ENCODE results near the gene GPS2.

Gene GPS2

DNA sequence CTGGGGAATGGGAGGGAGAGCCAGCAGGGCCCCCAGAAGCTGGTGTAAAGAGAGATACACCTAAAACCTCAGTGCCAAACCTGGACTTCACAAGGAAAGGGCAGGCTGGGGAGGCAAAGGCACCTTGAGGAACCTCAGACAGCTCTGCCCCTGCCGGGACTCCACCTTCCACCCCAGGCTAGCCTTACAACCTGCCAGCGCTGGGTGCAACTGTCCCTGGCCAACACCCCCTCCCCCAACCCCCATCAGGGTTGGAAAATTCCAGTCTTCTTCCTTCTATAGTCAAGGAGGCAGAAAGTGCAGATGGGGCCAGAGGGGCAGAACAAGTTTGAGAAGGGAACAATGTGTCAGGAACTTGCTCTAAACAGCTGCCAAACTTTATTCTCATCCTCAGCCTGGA, 23.0 kb downstream of the GPS2 start:
- no peak for DNase-seq

DNA sequence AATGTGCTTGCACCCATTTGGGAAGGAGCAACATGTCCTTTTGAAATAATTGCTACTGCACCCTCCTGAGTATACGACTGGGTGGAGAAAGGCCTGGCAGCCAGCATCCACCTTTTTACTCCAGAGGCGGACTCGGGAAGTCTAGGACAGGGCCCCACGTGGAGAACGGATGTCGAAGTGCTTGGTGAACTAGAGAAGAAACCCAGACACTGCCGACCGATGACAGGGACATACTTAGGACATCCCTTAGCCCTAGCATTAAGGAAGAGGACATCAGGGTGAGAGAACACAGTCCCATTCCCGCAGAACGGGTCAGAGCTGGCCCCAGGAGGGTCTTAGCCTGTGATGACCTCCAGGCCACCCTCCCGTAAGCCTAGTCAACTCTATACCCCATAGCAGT, 24.5 kb downstream of the GPS2 start:
- no peak for DNase-seq

DNA sequence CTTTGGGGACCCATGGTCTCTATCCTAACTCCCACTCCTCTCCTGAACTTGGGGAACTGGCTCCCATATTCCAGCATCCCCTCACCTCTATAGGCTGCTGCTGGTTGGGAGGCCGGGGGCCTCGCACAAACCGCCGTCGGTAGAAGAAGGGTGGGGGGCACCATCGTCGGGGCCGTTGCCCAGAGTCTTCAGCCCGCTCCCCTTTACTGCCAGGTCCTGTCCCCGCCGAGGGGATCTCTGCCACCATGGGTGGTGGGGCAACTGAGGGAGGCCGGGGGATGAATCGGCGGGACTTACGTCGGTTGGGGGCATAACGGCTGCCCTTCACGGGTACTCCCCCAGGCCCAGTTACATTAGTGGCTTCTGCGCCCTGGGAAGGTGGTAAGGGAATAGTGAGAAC, 25.0 kb downstream of the GPS2 start:
- no peak for DNase-seq

DNA sequence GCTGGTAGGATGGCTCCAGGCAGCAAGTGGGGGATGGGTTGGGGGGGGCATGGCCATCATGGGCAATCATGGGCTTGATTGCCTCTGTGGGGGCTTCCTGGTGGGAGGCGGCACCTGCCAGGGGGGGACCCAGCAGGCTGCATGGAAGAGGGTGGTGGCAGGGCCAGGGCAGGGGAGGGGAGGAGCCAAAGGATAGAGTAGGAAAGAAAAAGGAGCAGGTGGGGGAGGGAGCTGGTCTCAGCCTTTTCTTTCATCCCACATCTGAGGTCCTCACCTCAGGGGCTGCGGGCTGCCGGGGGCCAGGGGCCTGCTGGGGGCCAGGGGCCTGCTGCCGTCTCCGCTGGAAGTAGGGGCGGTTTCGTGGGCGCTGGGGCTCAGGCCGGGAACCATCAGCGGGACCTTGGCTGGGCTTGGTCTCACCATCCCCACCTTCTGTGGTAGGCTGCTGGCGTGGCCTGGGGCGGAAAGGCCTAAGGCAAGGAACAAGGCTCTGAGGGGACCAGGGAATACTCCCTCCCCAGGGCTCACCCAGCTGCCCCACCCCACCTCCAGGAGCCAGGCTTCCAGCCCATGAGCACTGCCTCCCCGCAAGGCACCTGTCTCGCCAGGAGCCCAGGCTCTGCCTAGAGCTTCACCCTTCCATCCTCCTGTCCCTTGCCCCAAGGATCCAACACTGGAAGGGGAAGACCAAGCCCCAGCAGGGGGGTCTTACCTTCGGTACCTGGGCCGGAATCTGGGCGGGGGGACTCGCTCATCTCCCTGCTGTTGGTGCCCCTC, 25.7 kb downstream of the GPS2 start:
- no peak for DNase-seq

DNA sequence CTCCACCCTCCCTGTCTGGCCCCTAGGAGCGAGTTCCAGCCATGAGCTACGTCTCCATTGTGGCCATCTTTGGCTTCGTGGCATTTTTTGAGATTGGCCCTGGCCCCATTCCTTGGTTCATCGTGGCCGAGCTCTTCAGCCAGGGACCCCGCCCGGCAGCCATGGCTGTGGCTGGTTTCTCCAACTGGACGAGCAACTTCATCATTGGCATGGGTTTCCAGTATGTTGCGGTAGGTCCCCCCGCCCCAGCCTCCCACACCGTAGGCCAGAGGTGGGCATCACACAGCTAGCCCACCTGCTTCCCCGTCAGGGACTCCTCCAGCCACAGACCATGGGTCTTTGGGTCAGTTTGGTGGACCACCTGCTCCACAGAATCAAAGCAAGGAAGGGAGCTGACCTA, 29.5 kb downstream of the GPS2 start:
- DNase-seq = no peak

DNA sequence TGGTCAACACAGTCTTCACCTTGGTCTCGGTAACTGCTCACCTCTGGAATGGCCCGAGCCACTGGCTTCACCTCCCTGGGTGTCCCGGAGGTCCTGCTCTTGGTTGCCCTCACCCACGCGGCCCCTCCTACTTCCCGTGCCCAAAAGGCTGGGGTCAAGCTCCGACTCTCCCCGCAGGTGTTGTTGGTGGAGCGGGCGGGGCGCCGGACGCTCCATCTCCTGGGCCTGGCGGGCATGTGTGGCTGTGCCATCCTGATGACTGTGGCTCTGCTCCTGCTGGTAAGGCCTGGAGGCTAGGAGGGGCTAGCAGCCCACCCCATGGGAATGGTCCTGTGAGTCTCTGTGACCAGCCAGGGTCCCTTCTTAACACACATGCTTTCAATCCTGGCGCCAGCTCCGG, 30.2 kb downstream of the GPS2 start:
- DNase-seq = no peak

DNA sequence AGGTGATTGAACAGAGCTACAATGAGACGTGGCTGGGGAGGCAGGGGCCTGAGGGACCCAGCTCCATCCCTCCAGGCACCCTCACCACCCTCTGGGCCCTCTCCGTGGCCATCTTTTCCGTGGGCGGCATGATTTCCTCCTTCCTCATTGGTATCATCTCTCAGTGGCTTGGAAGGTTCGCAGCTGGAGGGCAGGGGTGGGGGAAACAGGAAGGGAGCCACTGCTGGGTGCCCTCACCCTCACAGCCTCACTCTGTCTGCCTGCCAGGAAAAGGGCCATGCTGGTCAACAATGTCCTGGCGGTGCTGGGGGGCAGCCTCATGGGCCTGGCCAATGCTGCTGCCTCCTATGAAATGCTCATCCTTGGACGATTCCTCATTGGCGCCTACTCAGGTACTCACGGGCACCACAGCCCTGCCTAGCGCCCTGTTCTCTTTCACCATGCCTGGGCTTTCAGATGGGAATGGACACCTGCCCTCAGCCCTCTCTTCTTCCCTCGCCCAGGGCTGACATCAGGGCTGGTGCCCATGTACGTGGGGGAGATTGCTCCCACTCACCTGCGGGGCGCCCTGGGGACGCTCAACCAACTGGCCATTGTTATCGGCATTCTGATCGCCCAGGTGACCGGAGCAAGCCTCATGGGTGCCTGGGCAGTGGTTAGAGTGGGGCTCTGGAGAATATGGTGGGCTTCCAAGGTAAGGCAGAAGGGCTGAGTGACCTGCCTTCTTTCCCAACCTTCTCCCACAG, 31.5 kb downstream of the GPS2 start:
- no peak for DNase-seq

DNA sequence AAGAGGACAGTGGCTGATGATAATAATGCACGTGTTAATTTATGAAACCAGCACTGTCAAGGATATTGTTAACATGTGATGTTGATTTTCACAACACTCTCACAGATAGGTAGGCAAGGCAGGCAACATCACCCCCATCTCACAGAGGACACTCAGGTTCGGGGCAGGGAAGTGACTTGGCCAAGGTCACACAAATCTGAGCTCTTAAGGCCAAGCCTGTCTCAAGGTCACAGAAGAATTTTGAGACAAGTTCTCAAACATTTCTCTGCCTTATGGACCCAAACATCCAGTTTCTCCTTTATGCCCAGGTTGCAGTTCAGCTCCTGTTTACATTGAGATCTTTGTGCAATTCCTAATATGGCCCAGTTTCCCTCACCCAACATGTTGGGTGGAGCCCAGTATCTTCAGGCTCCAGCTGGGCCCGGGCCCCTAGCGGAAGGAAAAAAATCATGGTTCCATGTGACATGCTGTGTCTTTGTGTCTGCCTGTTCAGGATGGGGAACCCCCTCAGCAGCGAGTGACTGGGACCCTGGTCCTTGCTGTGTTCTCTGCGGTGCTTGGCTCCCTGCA, 32.3 kb downstream of the GPS2 start:
- no peak for DNase-seq

DNA sequence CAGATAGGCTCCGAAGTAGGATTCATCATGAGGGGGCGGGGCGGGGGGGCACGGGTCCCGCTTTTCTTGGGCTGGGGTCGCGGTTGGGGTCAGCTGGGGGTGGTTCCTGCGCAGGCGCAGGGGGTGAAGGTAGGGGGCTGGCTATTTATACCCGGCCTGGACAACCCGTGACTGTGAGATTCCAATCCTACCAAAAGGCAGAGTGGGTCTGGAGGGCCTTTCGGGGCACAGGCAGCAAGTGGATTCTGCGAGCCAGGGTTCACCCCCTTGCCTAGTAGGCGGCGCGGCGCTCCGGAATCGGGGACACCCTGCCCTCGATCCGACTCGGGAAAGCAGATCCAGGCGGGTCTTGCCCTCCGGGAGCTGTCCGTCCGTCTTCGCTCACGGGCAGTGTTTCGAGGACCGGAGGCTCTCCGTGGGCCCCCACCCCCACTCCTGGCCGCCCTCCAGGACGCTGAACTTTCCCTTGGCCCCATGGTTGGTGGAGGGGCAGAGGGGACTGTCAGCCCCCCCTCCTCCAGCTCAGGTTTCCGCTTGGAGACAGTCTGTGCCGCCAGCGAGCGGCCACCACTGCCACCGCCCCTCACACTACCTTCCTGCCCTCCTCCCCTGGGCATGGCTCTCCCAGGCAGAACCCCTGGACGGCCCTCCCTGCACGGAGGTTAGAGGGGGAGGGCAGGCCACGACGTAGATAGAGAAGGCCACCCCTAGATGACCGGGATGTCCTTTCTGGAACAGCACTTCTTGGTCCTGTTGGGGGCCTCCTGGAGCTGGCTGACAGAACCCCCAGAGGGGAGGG, 33.0 kb downstream of the GPS2 start:
- DNase-seq = no peak

DNA sequence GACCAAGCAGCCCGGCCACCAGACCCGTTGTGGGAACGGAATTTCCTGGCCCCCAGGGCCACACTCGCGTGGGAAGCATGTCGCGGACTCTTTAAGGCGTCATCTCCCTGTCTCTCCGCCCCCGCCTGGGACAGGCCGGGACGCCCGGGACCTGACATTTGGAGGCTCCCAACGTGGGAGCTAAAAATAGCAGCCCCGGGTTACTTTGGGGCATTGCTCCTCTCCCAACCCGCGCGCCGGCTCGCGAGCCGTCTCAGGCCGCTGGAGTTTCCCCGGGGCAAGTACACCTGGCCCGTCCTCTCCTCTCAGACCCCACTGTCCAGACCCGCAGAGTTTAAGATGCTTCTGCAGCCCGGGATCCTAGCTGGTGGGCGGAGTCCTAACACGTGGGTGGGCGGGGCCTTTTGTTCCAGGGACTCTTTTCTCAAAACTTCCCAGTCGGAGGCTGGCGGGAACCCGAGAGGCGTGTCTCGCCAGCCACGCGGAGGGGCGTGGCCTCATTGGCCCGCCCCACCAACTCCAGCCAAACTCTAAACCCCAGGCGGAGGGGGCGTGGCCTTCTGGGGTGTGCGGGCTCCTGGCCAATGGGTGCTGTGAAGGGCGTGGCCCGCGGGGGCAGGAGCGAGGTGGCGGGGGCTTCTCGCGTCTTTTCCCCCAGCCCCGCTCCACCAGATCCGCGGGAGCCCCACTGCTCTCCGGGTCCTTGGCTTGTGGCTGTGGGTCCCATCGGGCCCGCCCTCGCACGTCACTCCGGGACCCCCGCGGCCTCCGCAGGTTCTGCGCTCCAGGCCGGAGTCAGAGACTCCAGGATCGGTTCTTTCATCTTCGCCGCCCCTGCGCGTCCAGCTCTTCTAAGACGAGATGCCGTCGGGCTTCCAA, 33.8 kb downstream of the GPS2 start, which contains the start of gene SLC2A4:
SLC2A4 (plus strand) TSS at position 645 of the 879 bp plus-strand sequence; CDS start at position 862, 217 bp downstream.
- peak; percentile 87 for DNase-seq

DNA sequence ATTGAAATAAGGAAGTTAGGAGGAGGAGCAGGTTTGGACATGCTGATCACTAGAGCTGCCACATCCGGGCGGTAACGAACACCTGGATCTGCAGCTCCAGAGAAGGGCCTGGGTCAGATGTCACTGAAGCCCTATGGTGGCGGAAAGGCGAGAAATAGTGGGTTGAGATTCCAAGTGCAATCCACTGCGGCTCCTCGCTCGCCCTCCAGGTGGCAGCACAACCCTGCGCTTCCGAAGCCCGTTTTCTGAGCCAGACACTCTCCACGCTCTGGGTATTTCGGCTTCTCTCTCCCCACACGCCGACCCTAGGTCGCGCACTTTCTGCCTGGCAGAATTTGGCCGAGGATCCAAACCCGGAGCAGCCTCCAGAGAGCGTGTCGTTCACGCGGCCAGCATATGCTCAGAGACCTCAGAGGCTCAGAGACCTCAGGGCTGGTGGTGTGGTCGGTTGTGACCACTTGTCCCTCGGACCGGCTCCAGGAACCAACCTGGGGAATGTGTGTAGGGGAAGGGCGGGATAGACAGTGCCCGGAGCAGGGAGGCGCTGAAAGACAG, 34.6 kb downstream of the GPS2 start:
- DNase-seq = peak; percentile 88

DNA sequence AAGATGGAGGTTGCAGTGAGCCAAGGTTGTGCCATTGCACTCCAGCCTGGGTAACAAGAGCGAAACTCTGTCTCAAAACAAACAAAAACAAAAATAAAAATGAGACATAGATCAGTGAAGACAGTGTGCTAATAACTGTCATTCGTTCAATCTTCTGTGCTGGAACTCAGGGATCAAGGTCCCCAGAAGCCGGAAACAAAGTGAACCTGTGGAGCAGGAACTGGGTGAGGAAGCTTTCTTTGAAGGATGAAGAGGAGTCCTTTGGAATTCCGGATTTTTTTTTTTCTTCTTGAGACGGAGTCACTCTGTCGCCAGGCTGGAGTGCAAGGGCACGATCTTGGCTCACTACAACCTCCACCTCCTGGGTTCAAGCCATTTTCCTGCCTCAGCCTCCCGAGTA, 35.7 kb downstream of the GPS2 start:
- no peak for DNase-seq

DNA sequence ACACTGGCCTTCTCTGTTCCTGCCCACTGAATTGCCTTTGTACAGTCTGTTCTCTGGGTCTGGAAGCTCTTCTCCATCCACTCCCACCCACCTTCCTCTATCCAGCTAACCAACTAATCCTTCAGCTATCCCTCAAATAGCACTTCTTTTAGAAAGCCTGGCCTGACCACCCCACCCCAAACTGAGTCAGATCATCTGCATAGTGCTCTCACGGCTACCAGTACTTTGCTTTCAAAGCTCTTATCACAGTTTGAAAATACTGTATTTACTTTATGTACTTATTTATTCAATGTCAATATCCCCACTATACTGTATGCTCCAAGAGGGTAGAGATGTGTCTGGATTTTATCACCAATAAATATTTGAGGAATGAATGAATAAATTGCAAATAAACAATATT, 48.4 kb downstream of the GPS2 start:
- no peak for DNase-seq

DNA sequence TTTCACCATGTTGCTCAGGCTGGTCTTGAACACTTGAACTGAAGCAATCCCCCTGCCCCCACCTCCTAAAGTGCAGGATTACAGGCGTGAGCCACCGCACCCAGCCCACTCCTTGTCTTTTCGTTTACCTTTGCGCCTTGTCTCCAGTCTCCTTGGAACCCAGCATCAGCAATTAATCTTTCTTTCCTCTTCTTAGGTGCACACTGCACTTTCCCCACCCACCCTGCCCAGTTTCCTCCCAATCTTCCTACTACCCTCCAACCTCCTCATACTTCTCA, 51.4 kb downstream of the GPS2 start:
- no peak for DNase-seq

DNA sequence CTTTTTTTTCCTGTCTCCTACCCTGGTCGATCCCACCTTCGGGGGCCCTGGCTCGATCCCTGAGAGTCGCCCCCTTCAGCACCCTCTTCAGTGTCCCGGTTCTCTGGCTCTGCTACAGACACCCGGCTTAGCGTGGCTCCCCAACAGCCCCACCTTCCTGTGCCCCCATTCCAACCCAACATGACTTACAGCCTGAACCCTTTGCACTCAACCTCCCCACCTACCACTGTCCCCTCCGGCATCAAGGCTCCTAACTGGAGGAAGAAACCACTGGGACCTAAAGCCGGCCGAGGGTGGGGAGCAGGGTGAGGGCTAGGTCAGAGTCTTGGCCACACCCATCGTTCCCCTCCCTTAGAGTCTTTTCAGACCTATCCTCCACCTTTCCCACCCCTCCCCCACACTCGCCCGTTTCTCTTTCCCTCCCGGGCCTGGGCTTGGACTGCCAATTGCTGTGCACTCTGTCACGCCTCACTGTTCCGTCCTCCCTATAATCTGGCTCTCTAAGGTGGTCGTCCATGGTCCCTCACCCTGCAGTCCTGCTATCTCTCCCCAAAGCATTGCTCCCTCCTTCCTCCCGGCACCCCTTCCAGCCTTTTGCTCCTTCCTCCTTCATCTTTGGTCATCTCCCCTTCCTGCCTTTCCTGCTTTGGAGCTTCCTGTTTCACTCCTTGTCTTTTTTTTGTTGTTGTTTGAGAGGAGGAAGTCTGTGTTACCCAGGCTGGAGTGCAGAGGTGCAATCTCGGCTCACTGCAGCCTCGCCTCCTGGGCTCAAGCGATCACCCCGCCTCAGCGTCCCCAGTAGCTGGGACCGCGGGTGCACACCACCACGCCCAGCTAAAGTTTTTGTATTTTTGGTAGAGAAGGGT, 52.0 kb downstream of the GPS2 start:
- DNase-seq = peak; percentile 21

Measured in activated naive CD4-positive, alpha-beta T cell treated with Interleukin-2 at 50 U/mL for 16 hours (primary cell).